GM23338 (cell line): ENCODE results near the gene EIF4E3. TPM values are rescaled to one million over a fixed set of nuclear protein-coding genes. Genes with fewer than 3 reads are reported as not detected.

Source experiments
- ATAC-seq: fragments of 200-7000 bp; cut with Tn5 transposase; 3 replicates; pipeline ENCODE4 v1.9.1; 2020
- DNase-seq: peaks from one replicate; pipeline ENCODE4 v3.0.0-alpha.2; 2015; ENCODE audit warnings: low spot score
- H2AFZ ChIP-seq: fragments of 200-600 bp; sonication (generic); 2 replicates; pipeline ENCODE4 v1.8.0; 2016; ENCODE audit warnings: antibody characterized with exemption, mild to moderate bottlenecking, moderate library complexity
- H3F3A ChIP-seq: fragments of 200-600 bp; sonication (generic); replicated peaks from 2 replicates; pipeline ENCODE4 v1.8.0; 2017; ENCODE audit warnings: antibody characterized with exemption, mixed run types, low read depth
- H3K27ac ChIP-seq: fragments of 200-600 bp; sonication (generic); 2 replicates; pipeline ENCODE4 v1.6.1; 2016; ENCODE audit warnings: low read depth
- H3K27me3 ChIP-seq: fragments of 200-600 bp; sonication (generic); 2 replicates; pipeline ENCODE4 v1.8.0; 2016; ENCODE audit warnings: mild to moderate bottlenecking, mixed run types, moderate library complexity; ENCODE audit not compliant: insufficient read depth
- H3K36me3 ChIP-seq: fragments of 200-600 bp; sonication (generic); 2 replicates; pipeline ENCODE4 v1.8.0; 2016; ENCODE audit warnings: mild to moderate bottlenecking; ENCODE audit not compliant: insufficient read depth
- H3K4me1 ChIP-seq: fragments of 200-600 bp; sonication (generic); 2 replicates; pipeline ENCODE4 v1.8.0; 2016; ENCODE audit warnings: mild to moderate bottlenecking, moderate library complexity; ENCODE audit not compliant: insufficient read depth
- H3K4me2 ChIP-seq: fragments of 200-600 bp; sonication (generic); 2 replicates; pipeline ENCODE4 v1.7.1; 2017; ENCODE audit warnings: mixed run types
- H3K4me3 ChIP-seq: fragments of 200-600 bp; sonication (generic); 2 replicates; pipeline ENCODE4 v1.6.1; 2016; ENCODE audit warnings: mixed run types
- H3K79me2 ChIP-seq: fragments of 200-600 bp; sonication (generic); replicated peaks from 2 replicates; pipeline ENCODE4 v1.8.0; 2017; ENCODE audit warnings: mild to moderate bottlenecking; ENCODE audit not compliant: insufficient read depth
- H3K9me2 ChIP-seq: fragments of 200-600 bp; sonication (generic); 2 replicates; pipeline ENCODE4 v1.8.0; 2017; ENCODE audit not compliant: insufficient read depth
- H4K20me1 ChIP-seq: fragments of 200-600 bp; sonication (generic); replicated peaks from 2 replicates; pipeline ENCODE4 v1.8.0; 2017; ENCODE audit warnings: mild to moderate bottlenecking; ENCODE audit not compliant: insufficient read depth
- H3K27ac Mint-ChIP-seq: 2 replicates; pipeline ENCODE4 v1.8.0; 2020; ENCODE audit warnings: inconsistent platforms, mild to moderate bottlenecking, moderate library complexity, mixed read lengths
- H3K27me3 Mint-ChIP-seq: 3 replicates; pipeline ENCODE4 v1.8.0; 2022; ENCODE audit warnings: low read depth, mild to moderate bottlenecking, moderate library complexity, mixed read lengths, inconsistent platforms; ENCODE audit not compliant: insufficient read depth, poor library complexity
- H3K36me3 Mint-ChIP-seq: 3 replicates; pipeline ENCODE4 v1.8.0; 2021; ENCODE audit warnings: low read depth, mild to moderate bottlenecking, inconsistent platforms, moderate library complexity, mixed read lengths
- H3K4me1 Mint-ChIP-seq: 3 replicates; pipeline ENCODE4 v1.8.0; 2020; ENCODE audit warnings: mild to moderate bottlenecking, inconsistent platforms, mixed read lengths
- H3K4me3 Mint-ChIP-seq: 3 replicates; pipeline ENCODE4 v1.8.0; 2021; ENCODE audit warnings: moderate library complexity, mild to moderate bottlenecking, inconsistent platforms, mixed read lengths
- H3K9me3 Mint-ChIP-seq: 3 replicates; pipeline ENCODE4 v1.8.0; 2020; ENCODE audit warnings: moderate library complexity, mild to moderate bottlenecking, inconsistent platforms, mixed read lengths
- CREB1 ChIP-seq: fragments of 250-450 bp; sonication (Bioruptor Pico); IDR thresholded peaks from 2 replicates; pipeline ENCODE4 v1.5.0; 2020; ENCODE audit warnings: low read depth, mild to moderate bottlenecking, moderate library complexity
- ETS1 ChIP-seq: IDR thresholded peaks from 2 replicates; pipeline ENCODE4 v1.6.1; 2016; ENCODE audit warnings: antibody characterized with exemption
- EZH2 ChIP-seq: fragments of 200-600 bp; sonication (generic); IDR thresholded peaks from one replicate; pipeline ENCODE4 v1.8.0; 2017; ENCODE audit warnings: antibody characterized with exemption, mild to moderate bottlenecking, low read depth; ENCODE audit not compliant: unreplicated experiment
- NANOG ChIP-seq: IDR thresholded peaks from 2 replicates; pipeline ENCODE4 v1.6.1; 2016; ENCODE audit warnings: antibody characterized with exemption, borderline replicate concordance
- POLR2AphosphoS5 ChIP-seq: IDR thresholded peaks from 2 replicates; pipeline ENCODE4 v1.6.1; 2016; ENCODE audit warnings: antibody characterized with exemption, low read depth
- STAT1 ChIP-seq: IDR thresholded peaks from one replicate; pipeline ENCODE4 v1.6.1; 2016; ENCODE audit warnings: antibody characterized with exemption; ENCODE audit not compliant: unreplicated experiment
- ZNF331 ChIP-seq: fragments of 250-450 bp; sonication (Bioruptor Pico); IDR thresholded peaks from 2 replicates; pipeline ENCODE4 v1.5.0; 2020; ENCODE audit warnings: low read depth, mild to moderate bottlenecking, moderate library complexity
- polyA plus RNA-seq: library from polyadenylated mRNA; unstranded; fragments of >200 nt; fragmentation: Nextera tagmentation; extraction: Ambion mirVana; gene quantifications from 2 replicates; pipeline ENCODE4 v1.2.1, GENCODE V29; 2016
- total RNA-seq: library from RNA; depleted of rRNA; stranded (reverse); fragments of >200 nt; shearing (Covaris generic); gene quantifications from 2 replicates; pipeline ENCODE4 v1.2.3, GENCODE V29; 2014
- TF ChIP-seq, protein P1 (sequence below), 2 experiments: fragments of 200-600 bp in 1 of 2; sonication (generic) in 1 of 2; conservative IDR thresholded peaks; 2 replicates each; pipeline versions ENCODE4 v1.5.1 to v1.6.1; 2016 to 2017; ENCODE audit warnings: antibody characterized with exemption in 2 of 2, low read depth in 2 of 2, mild to moderate bottlenecking in 2 of 2, moderate library complexity in 1 of 2

EIF4E3 gene
- total and polyA plus RNA-seq, 2 experiments from 2014 or later: 6.0 to 9.7 TPM

DNA sequence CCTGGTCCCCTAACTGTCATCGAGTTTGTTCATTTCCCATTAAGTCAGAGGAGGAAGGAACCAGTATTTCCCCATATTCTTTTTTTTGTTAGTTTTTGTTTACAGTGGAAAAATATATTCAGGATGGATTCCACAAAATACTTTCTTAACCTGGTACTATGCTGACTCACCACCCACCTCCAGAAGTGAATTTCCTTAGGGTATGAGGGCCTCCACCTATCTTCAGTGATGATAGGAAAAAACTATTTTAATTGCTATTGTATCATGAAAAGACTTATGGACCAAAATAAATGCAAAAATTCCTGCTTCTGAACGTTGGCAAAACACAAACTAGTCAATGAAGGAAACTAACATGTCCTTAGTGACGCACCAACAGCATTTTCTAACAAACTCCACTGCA is 77.5 kb downstream of the EIF4E3 start:
- H3K27me3 ChIP-seq: no peaks in the 10 kb centered on the region
- no peak overlapping the region for H3K4me3 ChIP-seq
- no peak overlapping the region for H3K4me3 Mint-ChIP-seq
- no peak overlapping the region for H3K4me2 ChIP-seq
- DNase-seq: no peak
- no peak for ATAC-seq
- no peaks in the 10 kb centered on the region for H3K9me3 Mint-ChIP-seq
- no peaks in the 10 kb centered on the region for H3K79me2 ChIP-seq
- no peak overlapping the region for H3K27ac Mint-ChIP-seq
- H3K27me3 Mint-ChIP-seq: peaks cover 5% of the 10 kb centered on the region
- peaks cover 15% of the 10 kb centered on the region for H3K9me2 ChIP-seq
- H3K4me1 ChIP-seq: peaks cover 23% of the 10 kb centered on the region
- H3K36me3 Mint-ChIP-seq: no peaks in the 10 kb centered on the region
- H3K4me1 Mint-ChIP-seq: peaks cover 24% of the 10 kb centered on the region
- no peaks in the 10 kb centered on the region for H4K20me1 ChIP-seq
- no peak overlapping the region for H2AFZ ChIP-seq
- H3K36me3 ChIP-seq: no peaks in the 10 kb centered on the region
- TF ChIP-seq CREB1: no peak
- no peak overlapping the region for H3K27ac ChIP-seq
- H3F3A ChIP-seq: no peaks in the 10 kb centered on the region

DNA sequence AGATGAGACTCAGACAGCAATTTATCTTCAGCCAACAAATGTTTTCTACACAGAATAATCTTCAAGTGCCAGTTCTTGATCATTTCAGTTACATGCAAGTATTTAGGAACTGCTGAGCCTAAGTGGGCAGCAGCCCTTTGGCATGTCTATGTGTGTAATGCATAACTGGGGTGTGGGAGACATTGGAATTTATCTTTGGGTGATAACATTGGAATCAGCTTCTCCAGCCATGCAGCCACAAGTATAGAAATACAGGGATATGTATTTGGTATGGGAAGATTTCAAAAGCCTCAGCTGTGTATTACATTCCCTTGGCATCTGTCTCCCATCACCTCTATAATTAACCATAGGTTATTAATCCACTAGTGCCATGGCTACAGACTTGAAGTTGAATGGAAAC is 78.2 kb downstream of the EIF4E3 start:
- Histone ChIP-seq H3K4me2 (no peak overlapping the region), H3K27ac (no peak overlapping the region), H3F3A (no peaks in the 10 kb centered on the region), H2AFZ (no peak overlapping the region), H3K9me2 (peaks cover 15% of the 10 kb centered on the region), H3K36me3 (no peaks in the 10 kb centered on the region), H3K79me2 (no peaks in the 10 kb centered on the region), H3K4me3 (no peak overlapping the region), H3K27me3 (no peaks in the 10 kb centered on the region), H3K4me1 (peaks cover 18% of the 10 kb centered on the region), H4K20me1 (no peaks in the 10 kb centered on the region)
- H3K36me3 Mint-ChIP-seq: no peaks in the 10 kb centered on the region
- H3K4me3 Mint-ChIP-seq: no peak overlapping the region
- peaks cover 2% of the 10 kb centered on the region for H3K27me3 Mint-ChIP-seq
- no peak for ATAC-seq
- H3K4me1 Mint-ChIP-seq: peaks cover 18% of the 10 kb centered on the region
- no peaks in the 10 kb centered on the region for H3K9me3 Mint-ChIP-seq
- H3K27ac Mint-ChIP-seq: no peak overlapping the region
- DNase-seq: no peak
- TF ChIP-seq NANOG (no peak), POLR2AphosphoS5 (no peak), EZH2 (no peak), ETS1 (no peak), CREB1 (no peak), ZNF331 (CRISPR knock-in tag) (no peak)
- TF ChIP-seq, protein P1, sequence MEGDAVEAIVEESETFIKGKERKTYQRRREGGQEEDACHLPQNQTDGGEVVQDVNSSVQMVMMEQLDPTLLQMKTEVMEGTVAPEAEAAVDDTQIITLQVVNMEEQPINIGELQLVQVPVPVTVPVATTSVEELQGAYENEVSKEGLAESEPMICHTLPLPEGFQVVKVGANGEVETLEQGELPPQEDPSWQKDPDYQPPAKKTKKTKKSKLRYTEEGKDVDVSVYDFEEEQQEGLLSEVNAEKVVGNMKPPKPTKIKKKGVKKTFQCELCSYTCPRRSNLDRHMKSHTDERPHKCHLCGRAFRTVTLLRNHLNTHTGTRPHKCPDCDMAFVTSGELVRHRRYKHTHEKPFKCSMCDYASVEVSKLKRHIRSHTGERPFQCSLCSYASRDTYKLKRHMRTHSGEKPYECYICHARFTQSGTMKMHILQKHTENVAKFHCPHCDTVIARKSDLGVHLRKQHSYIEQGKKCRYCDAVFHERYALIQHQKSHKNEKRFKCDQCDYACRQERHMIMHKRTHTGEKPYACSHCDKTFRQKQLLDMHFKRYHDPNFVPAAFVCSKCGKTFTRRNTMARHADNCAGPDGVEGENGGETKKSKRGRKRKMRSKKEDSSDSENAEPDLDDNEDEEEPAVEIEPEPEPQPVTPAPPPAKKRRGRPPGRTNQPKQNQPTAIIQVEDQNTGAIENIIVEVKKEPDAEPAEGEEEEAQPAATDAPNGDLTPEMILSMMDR (conservative IDR thresholded peaks at IDR 0.05; ENCODE audit: low read depth in 2 of 2): no peak

DNA sequence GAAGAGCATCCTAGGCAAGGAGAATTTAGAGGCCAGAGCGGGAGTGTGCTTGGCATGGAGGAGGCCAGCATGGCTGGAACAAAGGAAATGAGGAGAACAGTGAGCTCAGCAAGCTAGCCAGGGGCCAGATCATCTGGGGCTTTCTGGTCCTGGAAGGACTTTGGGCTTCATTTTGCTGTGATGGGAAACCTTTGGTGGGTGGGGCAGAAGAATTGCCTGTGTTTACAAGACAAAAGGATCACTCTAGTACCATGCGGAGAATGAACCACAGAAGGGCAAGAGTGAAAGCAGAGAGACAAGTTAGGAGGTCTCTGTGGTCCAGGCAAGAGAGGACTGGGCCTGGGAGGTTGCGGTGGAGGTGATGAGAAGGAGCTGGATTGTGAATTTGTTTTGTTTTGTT is 80.1 kb downstream of the EIF4E3 start:
- no peaks in the 10 kb centered on the region for H3K36me3 ChIP-seq
- no peak overlapping the region for H3K4me3 Mint-ChIP-seq
- H3F3A ChIP-seq: no peaks in the 10 kb centered on the region
- H3K4me2 ChIP-seq: no peak overlapping the region
- no peak overlapping the region for H3K27ac ChIP-seq
- peaks cover 13% of the 10 kb centered on the region for H3K4me1 Mint-ChIP-seq
- H4K20me1 ChIP-seq: no peaks in the 10 kb centered on the region
- H3K36me3 Mint-ChIP-seq: no peaks in the 10 kb centered on the region
- H3K4me3 ChIP-seq: no peak overlapping the region
- ATAC-seq (peak; percentile 45), DNase-seq (no peak)
- H2AFZ ChIP-seq: peak overlapping the region; percentile 61; the same call in 1 of the 2 replicates
- no peak overlapping the region for H3K27ac Mint-ChIP-seq
- no peaks in the 10 kb centered on the region for H3K9me3 Mint-ChIP-seq
- peaks cover 15% of the 10 kb centered on the region for H3K9me2 ChIP-seq
- H3K27me3 Mint-ChIP-seq: peaks cover 2% of the 10 kb centered on the region
- H3K79me2 ChIP-seq: no peaks in the 10 kb centered on the region
- H3K4me1 ChIP-seq: peaks cover 10% of the 10 kb centered on the region; the same call in 1 of the 2 replicates
- no peaks in the 10 kb centered on the region for H3K27me3 ChIP-seq
- TF ChIP-seq POLR2AphosphoS5 (no peak), STAT1 (no peak), EZH2 (no peak), ZNF331 (CRISPR knock-in tag) (no peak)
